A549 (cell line): ENCODE data around the gene TMEM247.

ENCODE experiments used
- CHD2 ChIP-seq: fragments of 150-350 bp; IDR thresholded peaks from 2 replicates; pipeline ENCODE4 v1.6.1; 2014; ENCODE audit warnings: low read length; ENCODE audit not compliant: partially characterized antibody
- JUNB ChIP-seq: fragments of >200 bp; sonication (Bioruptor Twin); formaldehyde crosslinking; IDR thresholded peaks from 2 replicates; pipeline ENCODE4 v1.6.1; 2016
- ZFP36 ChIP-seq: fragments of 450-650 bp; IDR thresholded peaks from 2 replicates; pipeline ENCODE4 v1.6.1; 2014; ENCODE audit warnings: borderline replicate concordance; ENCODE audit not compliant: partially characterized antibody
- TF ChIP-seq, protein P1 (sequence below): fragments of 450-650 bp; IDR thresholded peaks from 2 replicates; pipeline ENCODE4 v1.6.1; 2014; ENCODE audit warnings: antibody characterized with exemption
- TF ChIP-seq, protein P2 (sequence below): fragments of >200 bp; sonication (Bioruptor Twin); formaldehyde crosslinking; IDR thresholded peaks from 3 replicates; pipeline ENCODE4 v1.5.1; 2016

DNA sequence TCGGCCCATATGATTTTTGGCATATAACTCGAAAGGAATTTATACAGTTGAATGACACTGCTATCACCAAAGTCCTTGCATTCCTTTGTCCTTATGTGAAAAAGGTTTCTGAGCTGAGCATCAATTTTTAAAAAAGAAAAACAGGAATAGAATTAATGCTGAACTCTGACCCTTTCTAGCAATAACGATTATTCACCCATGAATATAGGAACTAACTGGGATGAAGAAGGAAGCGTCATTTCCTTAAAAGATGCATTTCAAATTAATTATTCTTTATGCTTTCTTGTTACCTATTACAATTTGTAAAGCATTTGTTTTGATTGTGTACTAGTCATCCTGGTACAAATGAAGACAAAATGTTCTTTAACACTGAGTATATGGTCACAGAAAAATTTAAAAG is 19.3 kb downstream of the TMEM247 start:
- TF ChIP-seq, protein P1, sequence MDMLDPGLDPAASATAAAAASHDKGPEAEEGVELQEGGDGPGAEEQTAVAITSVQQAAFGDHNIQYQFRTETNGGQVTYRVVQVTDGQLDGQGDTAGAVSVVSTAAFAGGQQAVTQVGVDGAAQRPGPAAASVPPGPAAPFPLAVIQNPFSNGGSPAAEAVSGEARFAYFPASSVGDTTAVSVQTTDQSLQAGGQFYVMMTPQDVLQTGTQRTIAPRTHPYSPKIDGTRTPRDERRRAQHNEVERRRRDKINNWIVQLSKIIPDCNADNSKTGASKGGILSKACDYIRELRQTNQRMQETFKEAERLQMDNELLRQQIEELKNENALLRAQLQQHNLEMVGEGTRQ: no peak
- TF ChIP-seq CHD2: no peak
- TF ChIP-seq, protein P2, sequence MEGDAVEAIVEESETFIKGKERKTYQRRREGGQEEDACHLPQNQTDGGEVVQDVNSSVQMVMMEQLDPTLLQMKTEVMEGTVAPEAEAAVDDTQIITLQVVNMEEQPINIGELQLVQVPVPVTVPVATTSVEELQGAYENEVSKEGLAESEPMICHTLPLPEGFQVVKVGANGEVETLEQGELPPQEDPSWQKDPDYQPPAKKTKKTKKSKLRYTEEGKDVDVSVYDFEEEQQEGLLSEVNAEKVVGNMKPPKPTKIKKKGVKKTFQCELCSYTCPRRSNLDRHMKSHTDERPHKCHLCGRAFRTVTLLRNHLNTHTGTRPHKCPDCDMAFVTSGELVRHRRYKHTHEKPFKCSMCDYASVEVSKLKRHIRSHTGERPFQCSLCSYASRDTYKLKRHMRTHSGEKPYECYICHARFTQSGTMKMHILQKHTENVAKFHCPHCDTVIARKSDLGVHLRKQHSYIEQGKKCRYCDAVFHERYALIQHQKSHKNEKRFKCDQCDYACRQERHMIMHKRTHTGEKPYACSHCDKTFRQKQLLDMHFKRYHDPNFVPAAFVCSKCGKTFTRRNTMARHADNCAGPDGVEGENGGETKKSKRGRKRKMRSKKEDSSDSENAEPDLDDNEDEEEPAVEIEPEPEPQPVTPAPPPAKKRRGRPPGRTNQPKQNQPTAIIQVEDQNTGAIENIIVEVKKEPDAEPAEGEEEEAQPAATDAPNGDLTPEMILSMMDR: no peak
- no peak for TF ChIP-seq JUNB
- TF ChIP-seq ZFP36: no peak
